K562 (cell line): ENCODE measurements around the gene IL33. TPM values are rescaled to one million over a fixed set of nuclear protein-coding genes. Genes with fewer than 3 reads are reported as not detected.

Experiments used
- ATAC-seq: fragments of 200-7000 bp; cut with Tn5 transposase; 3 replicates; pipeline ENCODE4 v1.9.1; 2020; ENCODE audit warnings: moderate library complexity
- BruUV-seq: library from RNA; stranded (reverse); fragments of 400-500 nt; replicated peaks from 2 replicates; lab custom pipeline; 2021; lab: Mats Ljungman, UMichigan
- CTCF ChIA-PET: fragments of 300-600 bp; formaldehyde crosslinking; extraction: SDS; loops from one replicate; lab custom pipeline; 2021; ENCODE audit warnings: low intra/inter-chr PET ratio; lab: Yijun Ruan, JAX
- POLR2A ChIA-PET: fragments of 300-600, 350-650 bp; sonication (Branson Sonifier 250); formaldehyde crosslinking; extraction: SDS; loops from one replicate; lab custom pipeline; 2021; ENCODE audit warnings: antibody characterized with exemption, inconsistent platforms; lab: Yijun Ruan, JAX
- DNase-seq, 4 experiments: peaks; one replicate each; pipeline versions ENCODE4 v3.0.0 to v3.0.0-alpha.2; 2011 to 2018; ENCODE audit warnings: low spot score in 3 of 4, mixed read lengths in 3 of 4; ENCODE audit errors: extremely low read depth in 1 of 4
- FAIRE-seq: peaks from 2 replicates; lab custom pipeline; 2011; peaks lifted over from hg19 to GRCh38; lab: Jason Lieb, UNC
- H2AFZ ChIP-seq: 2 replicates; pipeline ENCODE4 v1.6.0; 2011; ENCODE audit warnings: low read depth, low read length, control low read depth, inconsistent platforms
- H3K27ac ChIP-seq: fragments of 200-600 bp; 3 replicates; pipeline ENCODE4 v1.8.0; 2011; ENCODE audit warnings: low read depth, mild to moderate bottlenecking, control low read depth, inconsistent platforms, low read length, moderate library complexity, mixed read lengths; ENCODE audit errors: extremely low read depth
- H3K27me3 ChIP-seq, 2 experiments: fragments of 300-600 bp in 1 of 2; 2 replicates in 1 of 2; 3 replicates in 1 of 2; pipeline versions ENCODE4 v1.6.0 to v1.8.0; 2011; ENCODE audit warnings: inconsistent platforms in 2 of 2, low read length in 2 of 2, mild to moderate bottlenecking in 1 of 2, mixed read lengths in 1 of 2, moderate library complexity in 1 of 2; ENCODE audit not compliant: control insufficient read depth in 2 of 2, insufficient read depth in 2 of 2
- H3K36me3 ChIP-seq: fragments of 300-600 bp; 3 replicates; pipeline ENCODE4 v1.8.0; 2011; ENCODE audit warnings: mild to moderate bottlenecking, low read length, inconsistent platforms; ENCODE audit not compliant: control insufficient read depth, insufficient read depth
- H3K4me1 ChIP-seq, 2 experiments: fragments of 200-600 bp in 1 of 2; replicated peaks in 1 of 2; 2 replicates in 1 of 2; 3 replicates in 1 of 2; pipeline versions ENCODE4 v1.5.1 to v1.8.0; 2011; ENCODE audit warnings: inconsistent platforms in 2 of 2, low read length in 2 of 2, mild to moderate bottlenecking in 1 of 2, mixed read lengths in 1 of 2, moderate library complexity in 1 of 2; ENCODE audit not compliant: control insufficient read depth in 2 of 2, insufficient read depth in 2 of 2
- H3K4me2 ChIP-seq: 2 replicates; pipeline ENCODE4 v1.6.1; 2011; ENCODE audit warnings: low read length, control low read depth, inconsistent platforms, mixed read lengths; ENCODE audit not compliant: insufficient read depth
- H3K4me3 ChIP-seq: fragments of 200-600 bp; sonication (generic), shearing (Covaris generic); 2 replicates; pipeline ENCODE4 v1.5.1; 2016; ENCODE audit warnings: control low read depth, inconsistent platforms
- H3K79me2 ChIP-seq: fragments of 200-600 bp; 3 replicates; pipeline ENCODE4 v1.8.0; 2011; ENCODE audit warnings: low read length, inconsistent platforms; ENCODE audit not compliant: control insufficient read depth, insufficient read depth
- H3K9ac ChIP-seq, 2 experiments: 2 replicates each; pipeline versions ENCODE4 v1.6.0 to v1.6.1; 2011; ENCODE audit warnings: low read depth in 2 of 2, low read length in 2 of 2, control low read depth in 1 of 2, inconsistent platforms in 1 of 2, mild to moderate bottlenecking in 1 of 2, mixed read lengths in 1 of 2; ENCODE audit not compliant: insufficient read depth in 1 of 2
- H3K9me1 ChIP-seq: one replicate; pipeline ENCODE4 v1.6.0; 2011; ENCODE audit warnings: inconsistent platforms, mild to moderate bottlenecking, low read length, moderate library complexity; ENCODE audit not compliant: control insufficient read depth, insufficient read depth
- H3K9me3 ChIP-seq: replicated peaks from 2 replicates; pipeline ENCODE4 v1.5.1; 2011; ENCODE audit warnings: low read depth, low read length, inconsistent platforms; ENCODE audit not compliant: control insufficient read depth, insufficient read depth
- H4K20me1 ChIP-seq: replicated peaks from 2 replicates; pipeline ENCODE4 v1.6.1; 2011; ENCODE audit warnings: low read length, inconsistent platforms, mixed read lengths; ENCODE audit not compliant: control insufficient read depth, insufficient read depth
- E2F1 ChIP-seq: sonication (generic); formaldehyde crosslinking; IDR thresholded peaks from 2 replicates; pipeline ENCODE4 v1.8.1; 2023; ENCODE audit warnings: mild to moderate bottlenecking, missing genetic modification reagents, moderate library complexity
- GTF2A2 ChIP-seq: IDR thresholded peaks from 2 replicates; pipeline ENCODE4 v1.6.1; 2016; ENCODE audit warnings: mild to moderate bottlenecking, missing genetic modification characterization, missing compliant biosample characterization
- REST ChIP-seq, 2 experiments: fragments of 450-650 bp; formaldehyde crosslinking in 1 of 2; IDR thresholded peaks; 2 replicates each; pipeline versions ENCODE4 v1.4.0 to v1.6.1; 2014 to 2020; ENCODE audit warnings: mild to moderate bottlenecking in 2 of 2, borderline replicate concordance in 1 of 2, low read depth in 1 of 2
- SETDB1 ChIP-seq: IDR thresholded peaks from one replicate; pipeline ENCODE4 v1.6.1; 2012; ENCODE audit warnings: low read length, control low read depth, inconsistent platforms
- SPI1 ChIP-seq: IDR thresholded peaks from 2 replicates; pipeline ENCODE4 v1.6.1; 2011; ENCODE audit warnings: low read depth, low read length, control low read depth, borderline replicate concordance
- SREBF2 ChIP-seq: sonication (generic); formaldehyde crosslinking; IDR thresholded peaks from 2 replicates; pipeline ENCODE4 v1.4.0; 2020; ENCODE audit warnings: mild to moderate bottlenecking, missing genetic modification reagents
- SRSF1 ChIP-seq: fragments of 200-400 bp; formaldehyde crosslinking; IDR thresholded peaks from 2 replicates; pipeline ENCODE4 v1.6.1; 2017; ENCODE audit warnings: mild to moderate bottlenecking, low read depth, low read length, moderate library complexity
- STAT5A ChIP-seq: IDR thresholded peaks from 2 replicates; pipeline ENCODE4 v1.6.1; 2012; ENCODE audit warnings: low read length, inconsistent platforms, borderline replicate concordance
- ZKSCAN8 ChIP-seq: fragments of 200-800 bp; sonication (Bioruptor generic); IDR thresholded peaks from 2 replicates; pipeline ENCODE4 v1.6.1; 2016; ENCODE audit warnings: missing genetic modification characterization, missing compliant biosample characterization
- ZSCAN32 ChIP-seq: fragments of 450-650 bp; formaldehyde crosslinking; IDR thresholded peaks from 2 replicates; pipeline ENCODE4 v1.4.0; 2020; ENCODE audit warnings: mild to moderate bottlenecking, moderate library complexity
- in situ Hi-C: fragments of 300-500 bp; cut with MboI; formaldehyde crosslinking; loops from 4 replicates; pipeline ENCODE4 v1.15.0; 2018; ENCODE audit warnings: inconsistent platforms, mixed read lengths
- intact Hi-C: fragments of 100-400 bp; cut with micrococcal nuclease; formaldehyde crosslinking; loops from 2 replicates; pipeline ENCODE4 v1.14.2; 2022
- polyA plus RNA-seq, 8 experiments: library from polyadenylated mRNA; depleted of rRNA in 4 of 8; stranded (reverse) in 5 of 8; unstranded in 3 of 8; fragments of >200 nt; fragmentation: Nextera tagmentation in 2 of 8; fragmentation: Illumina TruSeq in 1 of 8; extraction: Ambion mirVana in 2 of 8; extraction: Trizol in 1 of 8; gene quantifications; 2 replicates each; pipeline versions ENCODE4 v1.2.1 to v1.2.3, GENCODE V29; 2011 to 2014; ENCODE audit warnings: inconsistent platforms in 1 of 8, missing spikeins in 1 of 8
- total RNA-seq, 7 experiments: library from RNA; depleted of rRNA in 6 of 7; stranded (reverse); fragments of >200 nt in 6 of 7; fragmentation: Illumina TruSeq in 2 of 7; extraction: Trizol in 2 of 7; gene quantifications; 2 replicates each; pipeline versions ENCODE4 v1.2.1 to v1.2.3, GENCODE V29; 2011 to 2021; ENCODE audit warnings: low replicate concordance in 1 of 7

IL33 gene
- total and polyA plus RNA-seq, 9 of the 15 experiments (the other 6 are each of a cell fraction or from before 2014, with no cell fraction given) = not detected

GRCh38 chr9:6186691-6187090 lies 28.9 kb upstream of the IL33 start (continued):
- TF ChIP-seq GTF2A2 (no peak), E2F1 (no peak), ZKSCAN8 (CRISPR knock-in tag) (no peak), SRSF1 (no peak), ZSCAN32 (CRISPR knock-in tag) (no peak), SETDB1 (no peak), STAT5A (no peak), SREBF2 (CRISPR knock-in tag) (no peak)

DNA sequence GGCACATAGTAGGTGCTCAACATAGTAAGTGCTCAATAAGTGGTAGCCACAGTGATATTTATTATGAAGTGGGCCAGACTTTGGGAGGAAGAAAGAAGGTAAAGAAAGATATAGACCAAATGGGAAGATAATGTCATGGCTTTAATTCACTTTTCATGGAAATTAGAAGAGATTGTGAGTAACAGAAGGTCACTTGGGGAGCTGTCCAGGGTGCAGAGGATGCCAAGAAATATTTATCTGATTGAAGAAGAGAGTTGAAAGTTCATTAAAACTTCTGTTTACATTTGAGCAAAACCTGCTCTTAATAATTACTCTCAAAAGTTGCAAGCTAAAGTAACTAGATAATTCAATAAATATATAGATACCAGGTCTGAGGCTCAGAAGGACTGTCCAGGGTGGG lies 28.3 kb upstream of the IL33 start:
- ChIA-PET CTCF (no interaction called here), POLR2A (interaction anchor here (0.6 to 1.3 kb wide), 3 partner anchors 11 to 1721 kb away, joined by 3 to 5 read pairs (median 4); no protein-coding TSS in a partner anchor)
- H3K27me3 ChIP-seq = no peaks in the 10 kb centered on the region
- H3K4me2 ChIP-seq = no peak overlapping the region
- H3K4me1 ChIP-seq = peaks cover 0 to 3% of the 10 kb centered on the region in 2 experiments; a peak in 1 of 5 replicates
- no peak overlapping the region for H3K27ac ChIP-seq
- H3K4me3 ChIP-seq = no peak overlapping the region
- ATAC-seq = no peak
- no peak overlapping the region for H3K9ac ChIP-seq
- intact Hi-C loops = no loop called here
- no peak for DNase-seq
- in situ Hi-C loops = no loop called here
- no TSS peak for BruUV-seq
- H4K20me1 ChIP-seq = no peaks in the 10 kb centered on the region
- H3K36me3 ChIP-seq = no peaks in the 10 kb centered on the region
- no peaks in the 10 kb centered on the region for H3K9me1 ChIP-seq
- no peaks in the 10 kb centered on the region for H3K79me2 ChIP-seq
- no peaks in the 10 kb centered on the region for H3K9me3 ChIP-seq
- no peak for FAIRE-seq
- no peak overlapping the region for H2AFZ ChIP-seq
- TF ChIP-seq REST (IDR thresholded peaks at IDR 0.05; ENCODE audit: borderline replicate concordance) = peak; percentile 53
- TF ChIP-seq REST (CRISPR knock-in tag; IDR thresholded peaks at IDR 0.05; ENCODE audit: low read depth) = no peak
- no peak for TF ChIP-seq SPI1
